Cerebellar cortex (tissue), 1 donor: ENCODE data around the gene COX20.

Source experiments
- DNase-seq: peaks from one replicate; pipeline ENCODE4 v3.0.0-alpha.2; 2015; ENCODE audit warnings: low spot score

The COX20 gene

GRCh38 chr1:244851546-244852231, 16.2 kb downstream of the COX20 start:
- DNase-seq = no peak

- DNase-seq = no peak
These were observed 17.2 kb downstream of the COX20 start for GRCh38 chr1:244852694-244853093.

GRCh38 chr1:244854166-244854565, 18.7 kb downstream of the COX20 start:
- DNase-seq = no peak

- DNase-seq = no peak
These were observed 19.6 kb downstream of the COX20 start for GRCh38 chr1:244854865-244855578.

- no peak for DNase-seq
These were observed 22.3 kb downstream of the COX20 start for GRCh38 chr1:244857761-244858160.

- no peak for DNase-seq
These were observed 22.9 kb downstream of the COX20 start for GRCh38 chr1:244858357-244858756.

- DNase-seq = no peak
These were observed 24.6 kb downstream of the COX20 start for GRCh38 chr1:244860078-244860477.

GRCh38 chr1:244860914-244861610, 25.6 kb downstream of the COX20 start:
- DNase-seq = no peak

GRCh38 chr1:244861683-244862082, 26.2 kb downstream of the COX20 start:
- DNase-seq = no peak

GRCh38 chr1:244862354-244862698, 26.9 kb downstream of the COX20 start:
- DNase-seq = no peak

- DNase-seq = peak; percentile 91
These were observed 27.4 kb downstream of the COX20 start for GRCh38 chr1:244862699-244863490.

- DNase-seq = no peak
These were observed 28.2 kb downstream of the COX20 start for GRCh38 chr1:244863491-244864252.

- peak; percentile 95 for DNase-seq
These were observed 29.0 kb downstream of the COX20 start, which contains the start of gene HNRNPU for GRCh38 chr1:244864253-244865027. TSS of gene HNRNPU (minus strand) at chr1:244864543. CDS start at chr1:244864307, 236 bp downstream.

GRCh38 chr1:244865028-244865371, 29.5 kb downstream of the COX20 start:
- DNase-seq = no peak

GRCh38 chr1:244865820-244866219, 30.4 kb downstream of the COX20 start:
- no peak for DNase-seq

GRCh38 chr1:244866355-244866754, 30.9 kb downstream of the COX20 start:
- DNase-seq = no peak

- no peak for DNase-seq
These were observed 33.3 kb downstream of the COX20 start for GRCh38 chr1:244868484-244869363.

GRCh38 chr1:244869364-244869827, 33.9 kb downstream of the COX20 start:
- DNase-seq = no peak

- DNase-seq = no peak
These were observed 34.5 kb downstream of the COX20 start for GRCh38 chr1:244869950-244870349.
